Melanocyte of skin (primary cell): ENCODE results near the gene CAMP. TPM values are rescaled to one million over a fixed set of nuclear protein-coding genes. Genes with fewer than 3 reads are reported as not detected.

Experiments
- small RNA-seq, 2 donors: library from RNA; depleted of rRNA; stranded (forward); fragments of <200 nt; gene quantifications; one replicate each; pipeline ENCODE3, GENCODE V24; 2012
- total RNA-seq, 2 donors: library from RNA; depleted of rRNA; stranded (reverse); fragments of >200 nt; gene quantifications; 2 replicates each; pipeline ENCODE4 v1.2.3, GENCODE V29; 2012

The CAMP gene
- not detected for total RNA-seq

GRCh38 chr3:48222616-48223513 is at the start of gene CAMP:
Gene CAMP, plus strand, starts transcription at chr3:48223495. Its CDS starts 17 bp downstream, at chr3:48223512.

GRCh38 chr3:48188266-48189201 is 34.8 kb upstream of the CAMP start, which contains the start of gene CDC25A:
Gene CDC25A, minus strand, starts transcription at chr3:48188417. Its CDS starts 470 bp downstream, at chr3:48187947.

Small RNA genes within 50 kb of the gene (small RNA-seq; reads per million reads assigned to genes)
- gene MIR4443 (0 to 0.04 reads per million in 2 donors), gene NDUFB1P1 (0.04 to 0.12 reads per million in 2 donors), gene RNU7-128P (0 reads per million in 2 donors)

Other genes with a start within 250 kb of the CAMP start
- 10 to 100 TPM; 88.2 to 88.8 TPM for gene MAP4, start 207.1 kb upstream of the CAMP start, total RNA-seq
- 10 to 100 TPM in 1 of 2 donors, 1 to 10 TPM in 1; 7.9 to 30.6 TPM for gene CDC25A, start 35.1 kb upstream of the CAMP start, total RNA-seq
- gene ZNF589, start 17.6 kb downstream of the CAMP start, total RNA-seq = 10 to 100 TPM; 11.4 to 15.3 TPM
- gene NME6, start 77.9 kb downstream of the CAMP start, total RNA-seq = 10 to 100 TPM; 19.6 to 27.6 TPM
- gene SPINK8, start 110.2 kb downstream of the CAMP start, total RNA-seq = not detected
- under 1 TPM in 1 of 2 donors, not detected in 1; 0.33 TPM for gene FBXW12, start 148.7 kb downstream of the CAMP start, total RNA-seq
- 10 to 100 TPM in 1 of 2 donors, 1 to 10 TPM in 1; 7.0 to 11.7 TPM for gene PLXNB1, start 206.6 kb downstream of the CAMP start, total RNA-seq
- gene CCDC51, start 216.6 kb downstream of the CAMP start, total RNA-seq = 10 to 100 TPM; 20.3 to 33.0 TPM
- 100 to 1,000 TPM; 130 to 187 TPM for gene TMA7, start 216.8 kb downstream of the CAMP start, total RNA-seq
- 1 to 10 TPM; 6.2 to 10.0 TPM for gene ATRIP, start 223.2 kb downstream of the CAMP start, total RNA-seq